Measurements from ENCODE around the gene NSG1. TPM values are rescaled to one million over a fixed set of nuclear protein-coding genes. Genes with fewer than 3 reads are reported as not detected.

NSG1 gene
- total RNA-seq, 4 donors from 2014 or later = 0.13 TPM; not detected in 3

DNA sequence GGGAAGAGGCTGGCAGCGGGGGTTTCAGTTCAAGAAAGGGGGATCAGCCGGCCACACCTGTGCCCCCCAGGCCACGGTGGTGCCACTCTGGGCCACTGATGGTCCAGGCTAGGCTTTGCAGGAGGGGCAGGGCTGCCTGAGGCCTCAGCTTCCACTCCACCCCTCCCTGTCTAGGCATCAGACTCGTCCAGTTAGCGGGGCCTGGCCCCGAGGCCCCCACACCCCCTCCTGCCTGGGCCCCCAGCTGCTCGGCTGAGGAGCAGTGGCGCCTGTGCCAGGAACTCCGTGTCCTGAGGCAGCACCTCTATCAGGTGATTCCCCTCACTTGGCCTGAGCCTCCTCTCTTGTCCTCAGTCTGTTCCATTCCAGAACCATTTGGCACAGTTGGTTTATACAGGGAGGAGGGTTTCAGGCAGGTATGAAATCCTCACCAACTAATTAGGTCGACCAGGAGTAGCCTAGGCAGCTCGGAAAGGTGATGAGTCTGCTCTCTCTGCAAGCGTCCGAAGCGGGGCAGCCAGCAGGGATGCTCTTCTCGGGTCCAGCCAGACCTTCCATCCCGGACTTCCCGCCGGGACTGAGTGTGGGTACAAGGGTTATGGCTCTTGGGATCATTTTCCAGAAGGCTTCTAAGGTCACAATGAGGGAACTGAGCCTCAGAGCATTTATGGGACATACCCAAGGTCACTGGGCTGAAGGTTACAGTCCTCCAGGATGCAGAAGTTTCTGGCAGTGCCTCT lies 2.1 kb downstream of the NSG1 start:
- ATAC-seq (no peak), DNase-seq (no peak)
- in situ Hi-C loops (cut with MboI; ENCODE audit: low sequenced_read_pairs in 4 of 4) (no loop called here), intact Hi-C loops (cut with DNase I; ENCODE audit: low total_unique reads) (no loop called here)
- H3K27me3 ChIP-seq = peaks cover 42 to 58% (median 57%) of the 10 kb centered on the region in 3 donors
- no peak overlapping the region for H3K27ac ChIP-seq
- H3K36me3 ChIP-seq = no peaks in the 10 kb centered on the region
- H3K9me3 ChIP-seq = no peaks in the 10 kb centered on the region
- H3K4me1 ChIP-seq = peaks cover 8 to 13% of the 10 kb centered on the region in 2 donors
- TF ChIP-seq, protein P1, sequence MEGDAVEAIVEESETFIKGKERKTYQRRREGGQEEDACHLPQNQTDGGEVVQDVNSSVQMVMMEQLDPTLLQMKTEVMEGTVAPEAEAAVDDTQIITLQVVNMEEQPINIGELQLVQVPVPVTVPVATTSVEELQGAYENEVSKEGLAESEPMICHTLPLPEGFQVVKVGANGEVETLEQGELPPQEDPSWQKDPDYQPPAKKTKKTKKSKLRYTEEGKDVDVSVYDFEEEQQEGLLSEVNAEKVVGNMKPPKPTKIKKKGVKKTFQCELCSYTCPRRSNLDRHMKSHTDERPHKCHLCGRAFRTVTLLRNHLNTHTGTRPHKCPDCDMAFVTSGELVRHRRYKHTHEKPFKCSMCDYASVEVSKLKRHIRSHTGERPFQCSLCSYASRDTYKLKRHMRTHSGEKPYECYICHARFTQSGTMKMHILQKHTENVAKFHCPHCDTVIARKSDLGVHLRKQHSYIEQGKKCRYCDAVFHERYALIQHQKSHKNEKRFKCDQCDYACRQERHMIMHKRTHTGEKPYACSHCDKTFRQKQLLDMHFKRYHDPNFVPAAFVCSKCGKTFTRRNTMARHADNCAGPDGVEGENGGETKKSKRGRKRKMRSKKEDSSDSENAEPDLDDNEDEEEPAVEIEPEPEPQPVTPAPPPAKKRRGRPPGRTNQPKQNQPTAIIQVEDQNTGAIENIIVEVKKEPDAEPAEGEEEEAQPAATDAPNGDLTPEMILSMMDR (IDR thresholded peaks at IDR 0.05 in 4 of 5, conservative IDR thresholded peaks at IDR 0.05 in 1 of 5) = no peak
- TF ChIP-seq POLR2A (IDR thresholded peaks at IDR 0.05) = no peak
- H3K4me3 ChIP-seq = no peak overlapping the region

DNA sequence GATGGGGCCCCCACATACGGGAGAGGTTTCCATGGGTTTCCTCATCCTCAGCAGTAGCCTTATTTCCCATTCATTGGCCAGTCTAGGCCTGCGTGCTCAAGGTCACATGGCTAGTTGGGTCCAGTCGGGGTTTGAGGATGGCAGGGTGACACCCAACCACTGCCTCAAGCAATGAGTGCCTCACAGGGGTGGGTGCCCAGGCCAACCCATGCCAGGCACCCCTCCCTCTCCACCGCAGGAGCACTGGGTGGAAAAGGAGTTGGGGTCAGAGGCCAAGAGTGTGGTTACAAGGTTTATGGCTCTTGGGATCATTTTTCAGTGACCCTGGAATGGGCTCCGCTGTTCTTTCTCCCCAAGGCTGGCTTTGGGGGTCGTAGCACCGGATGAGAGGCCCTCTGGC lies 3.1 kb downstream of the NSG1 start:
- peaks cover 8 to 13% of the 10 kb centered on the region in 2 donors for H3K4me1 ChIP-seq
- no peaks in the 10 kb centered on the region for H3K36me3 ChIP-seq
- ATAC-seq = no peak
- no peak for TF ChIP-seq POLR2A (IDR thresholded peaks at IDR 0.05)
- TF ChIP-seq, protein P1 (IDR thresholded peaks at IDR 0.05 in 4 of 5, conservative IDR thresholded peaks at IDR 0.05 in 1 of 5) = no peak
- in situ Hi-C loops (cut with MboI; ENCODE audit: low sequenced_read_pairs in 4 of 4) (no loop called here), intact Hi-C loops (cut with DNase I; ENCODE audit: low total_unique reads) (no loop called here)
- DNase-seq = no peak
- H3K27ac ChIP-seq = no peak overlapping the region
- peaks cover 52 to 60% (median 53%) of the 10 kb centered on the region in 3 donors for H3K27me3 ChIP-seq
- H3K9me3 ChIP-seq = no peaks in the 10 kb centered on the region
- no peak overlapping the region for H3K4me3 ChIP-seq

DNA sequence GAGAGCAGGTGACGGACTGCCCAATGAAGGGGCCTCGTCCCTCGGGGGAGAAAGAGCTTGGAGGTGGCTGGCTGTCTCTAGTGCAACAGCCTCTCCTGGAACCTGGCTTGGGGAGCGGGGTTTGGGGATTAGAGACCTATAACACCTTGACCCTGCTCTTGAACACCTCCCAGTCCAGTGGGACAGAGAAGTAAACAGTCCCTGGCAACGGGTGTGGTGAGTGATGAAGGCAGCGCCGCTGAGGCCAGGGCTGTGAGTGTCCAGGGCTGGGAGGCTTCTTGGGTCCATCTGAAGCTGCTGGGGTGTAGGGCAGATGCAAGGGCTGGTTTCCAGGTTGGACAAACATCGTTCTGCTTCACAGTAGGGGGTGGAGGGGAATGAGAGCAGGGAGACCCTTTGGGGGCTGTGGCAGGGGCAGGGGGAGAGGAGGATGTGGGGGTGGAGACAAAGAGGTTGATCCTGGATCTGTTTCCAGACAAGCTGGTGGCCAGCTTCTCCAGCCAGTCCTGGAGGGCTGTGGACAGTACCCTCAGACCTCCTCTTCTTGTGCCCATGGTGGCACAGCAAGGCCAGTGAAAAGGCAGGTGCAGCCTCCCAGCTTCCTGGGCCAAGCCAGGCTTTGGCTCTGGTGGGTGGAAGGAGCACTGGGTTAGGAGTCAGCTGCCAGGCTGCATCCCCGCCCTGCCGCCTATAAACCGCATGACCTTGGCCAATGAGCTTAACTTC lies 3.8 kb downstream of the NSG1 start:
- TF ChIP-seq POLR2A (IDR thresholded peaks at IDR 0.05) = no peak
- TF ChIP-seq, protein P1 (IDR thresholded peaks at IDR 0.05 in 4 of 5, conservative IDR thresholded peaks at IDR 0.05 in 1 of 5) = no peak
- in situ Hi-C loops (cut with MboI; ENCODE audit: low sequenced_read_pairs in 4 of 4) (no loop called here), intact Hi-C loops (cut with DNase I; ENCODE audit: low total_unique reads) (no loop called here)

DNA sequence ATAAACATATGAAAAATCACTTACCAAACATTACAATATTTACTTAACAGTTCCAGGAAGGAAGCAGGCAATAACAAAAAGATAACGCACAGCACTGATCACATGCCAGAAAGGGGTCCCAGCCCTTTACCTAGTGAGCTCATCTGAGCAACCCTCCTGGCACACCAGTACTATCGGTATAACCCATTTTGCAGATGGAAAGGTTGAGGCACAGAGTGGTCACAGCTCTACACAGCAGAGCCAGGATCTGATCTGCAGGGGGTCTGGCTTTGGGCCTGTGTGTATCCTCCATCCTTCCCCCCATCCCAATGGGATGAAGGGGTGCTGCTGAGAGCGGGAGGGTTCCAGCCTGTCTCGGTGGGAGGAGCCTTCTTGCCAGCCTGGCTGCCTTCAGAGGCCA lies 5.0 kb downstream of the NSG1 start:
- Histone ChIP-seq H3K27ac (no peak overlapping the region), H3K27me3 (peaks cover 41 to 52% (median 43%) of the 10 kb centered on the region in 3 donors), H3K4me1 (peaks cover 8 to 13% of the 10 kb centered on the region in 2 donors), H3K4me3 (no peak overlapping the region), H3K9me3 (no peaks in the 10 kb centered on the region), H3K36me3 (no peaks in the 10 kb centered on the region)
- TF ChIP-seq, protein P1 (IDR thresholded peaks at IDR 0.05 in 4 of 5, conservative IDR thresholded peaks at IDR 0.05 in 1 of 5) = no peak
- no peak for TF ChIP-seq POLR2A (IDR thresholded peaks at IDR 0.05)
- ATAC-seq (no peak), DNase-seq (no peak)
- intact Hi-C loops (cut with DNase I; ENCODE audit: low total_unique reads) (no loop called here), in situ Hi-C loops (cut with MboI; ENCODE audit: low sequenced_read_pairs in 4 of 4) (no loop called here)

More for the DNA sequence above, 3.8 kb downstream of the NSG1 start:
- Histone ChIP-seq H3K36me3 (no peaks in the 10 kb centered on the region), H3K9me3 (no peaks in the 10 kb centered on the region), H3K4me3 (no peak overlapping the region), H3K27ac (no peak overlapping the region), H3K27me3 (peaks cover 51 to 59% (median 55%) of the 10 kb centered on the region in 3 donors), H3K4me1 (peaks cover 8 to 13% of the 10 kb centered on the region in 2 donors)
- ATAC-seq (no peak), DNase-seq (no peak)

All from gastrocnemius medialis (tissue), 4 donors.